Peyer's patch (tissue), 4 donors: Measurements from ENCODE around the gene BTAF1.

Experiments used
- POLR2A ChIP-seq, 2 donors: fragments of 450-650 bp; IDR thresholded peaks; one replicate each; pipeline ENCODE4 v1.5.1; 2017; ENCODE audit warnings: antibody characterized with exemption in 2 of 2, mild to moderate bottlenecking in 2 of 2, moderate library complexity in 2 of 2
- TF ChIP-seq, protein P1 (sequence below), 6 experiments: fragments of 450-650 bp in 4 of 6; fragments of 200-600 bp in 2 of 6; sonication (generic) in 1 of 6; IDR thresholded peaks; one replicate each; pipeline ENCODE4 v1.5.1; 2017 to 2019; ENCODE audit warnings: antibody characterized with exemption in 6 of 6, mild to moderate bottlenecking in 3 of 6, moderate library complexity in 1 of 6

DNA sequence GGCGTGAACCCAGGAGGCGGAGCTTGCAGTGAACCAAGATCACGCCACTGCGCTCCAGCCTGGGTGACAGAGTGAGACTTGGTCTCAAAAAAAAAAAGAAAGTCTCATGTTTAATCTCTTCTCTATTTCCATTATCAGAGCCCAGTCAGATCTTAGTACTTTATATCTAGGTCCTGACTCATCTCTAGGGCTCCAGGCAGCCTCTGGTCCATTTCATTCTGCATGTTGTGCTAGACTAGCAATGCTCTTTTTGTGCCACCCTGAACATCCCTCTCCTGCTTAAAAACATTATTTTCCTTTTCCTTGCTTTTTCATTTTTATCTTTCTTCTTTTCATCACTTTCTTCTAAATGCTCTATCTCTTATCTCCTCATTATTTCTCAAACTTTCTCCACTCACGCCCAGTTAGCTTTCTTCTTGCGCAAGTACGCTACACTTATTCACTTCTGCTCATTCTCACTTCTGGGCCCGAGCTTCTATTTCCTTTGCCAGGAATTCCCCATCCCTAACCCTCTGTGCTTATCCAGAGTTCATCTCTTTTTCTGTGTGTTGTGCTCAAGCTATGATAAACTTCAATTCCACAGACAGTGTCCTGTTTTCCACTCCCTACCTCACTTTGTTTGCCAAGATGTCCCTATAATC lies 63.9 kb downstream of the BTAF1 start:
- TF ChIP-seq POLR2A (IDR thresholded peaks at IDR 0.05): no peak
- TF ChIP-seq, protein P1, sequence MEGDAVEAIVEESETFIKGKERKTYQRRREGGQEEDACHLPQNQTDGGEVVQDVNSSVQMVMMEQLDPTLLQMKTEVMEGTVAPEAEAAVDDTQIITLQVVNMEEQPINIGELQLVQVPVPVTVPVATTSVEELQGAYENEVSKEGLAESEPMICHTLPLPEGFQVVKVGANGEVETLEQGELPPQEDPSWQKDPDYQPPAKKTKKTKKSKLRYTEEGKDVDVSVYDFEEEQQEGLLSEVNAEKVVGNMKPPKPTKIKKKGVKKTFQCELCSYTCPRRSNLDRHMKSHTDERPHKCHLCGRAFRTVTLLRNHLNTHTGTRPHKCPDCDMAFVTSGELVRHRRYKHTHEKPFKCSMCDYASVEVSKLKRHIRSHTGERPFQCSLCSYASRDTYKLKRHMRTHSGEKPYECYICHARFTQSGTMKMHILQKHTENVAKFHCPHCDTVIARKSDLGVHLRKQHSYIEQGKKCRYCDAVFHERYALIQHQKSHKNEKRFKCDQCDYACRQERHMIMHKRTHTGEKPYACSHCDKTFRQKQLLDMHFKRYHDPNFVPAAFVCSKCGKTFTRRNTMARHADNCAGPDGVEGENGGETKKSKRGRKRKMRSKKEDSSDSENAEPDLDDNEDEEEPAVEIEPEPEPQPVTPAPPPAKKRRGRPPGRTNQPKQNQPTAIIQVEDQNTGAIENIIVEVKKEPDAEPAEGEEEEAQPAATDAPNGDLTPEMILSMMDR (IDR thresholded peaks at IDR 0.05): no peak
